ENCODE measurements around the gene CLDN6.

DNA sequence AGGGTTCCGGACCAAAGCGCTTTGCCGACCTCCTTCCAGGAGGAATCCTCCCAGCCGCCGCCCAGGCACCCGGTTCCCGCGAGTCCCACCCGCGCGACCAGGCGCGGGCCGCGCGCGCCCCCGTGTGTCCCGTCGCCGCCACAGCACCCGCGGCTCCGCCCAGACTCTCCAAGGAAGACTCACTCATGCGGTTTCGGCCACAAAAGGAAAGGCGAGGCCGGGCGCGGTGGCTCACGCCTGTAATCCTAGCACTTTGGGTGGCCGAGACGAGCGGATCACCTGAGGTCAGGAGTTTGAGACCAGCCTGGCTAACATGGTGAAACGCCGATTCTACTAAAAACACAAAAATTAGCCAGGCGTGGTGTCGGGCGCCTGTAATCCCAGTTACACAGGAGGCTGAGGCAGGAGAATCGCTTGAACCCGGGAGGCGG, 34.3 kb downstream of the CLDN6 start:
- TF ChIP-seq, protein P1, sequence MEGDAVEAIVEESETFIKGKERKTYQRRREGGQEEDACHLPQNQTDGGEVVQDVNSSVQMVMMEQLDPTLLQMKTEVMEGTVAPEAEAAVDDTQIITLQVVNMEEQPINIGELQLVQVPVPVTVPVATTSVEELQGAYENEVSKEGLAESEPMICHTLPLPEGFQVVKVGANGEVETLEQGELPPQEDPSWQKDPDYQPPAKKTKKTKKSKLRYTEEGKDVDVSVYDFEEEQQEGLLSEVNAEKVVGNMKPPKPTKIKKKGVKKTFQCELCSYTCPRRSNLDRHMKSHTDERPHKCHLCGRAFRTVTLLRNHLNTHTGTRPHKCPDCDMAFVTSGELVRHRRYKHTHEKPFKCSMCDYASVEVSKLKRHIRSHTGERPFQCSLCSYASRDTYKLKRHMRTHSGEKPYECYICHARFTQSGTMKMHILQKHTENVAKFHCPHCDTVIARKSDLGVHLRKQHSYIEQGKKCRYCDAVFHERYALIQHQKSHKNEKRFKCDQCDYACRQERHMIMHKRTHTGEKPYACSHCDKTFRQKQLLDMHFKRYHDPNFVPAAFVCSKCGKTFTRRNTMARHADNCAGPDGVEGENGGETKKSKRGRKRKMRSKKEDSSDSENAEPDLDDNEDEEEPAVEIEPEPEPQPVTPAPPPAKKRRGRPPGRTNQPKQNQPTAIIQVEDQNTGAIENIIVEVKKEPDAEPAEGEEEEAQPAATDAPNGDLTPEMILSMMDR (IDR thresholded peaks at IDR 0.05) = peak; percentile 97
- no peak for TF ChIP-seq ZFX (IDR thresholded peaks at IDR 0.05; ENCODE audit: borderline replicate concordance)

Measured in 22Rv1 (cell line).